Activated T-helper 1 cell treated with anti-CD3 and anti-CD28 coated beads, Interleukin-2, amount 50 U/mL, for 16 hours (primary cell): ENCODE data around the gene FRS2.
"Not testable (repeated sequence)": the region's sequence is repeated elsewhere in the genome, so short reads cannot be mapped to it uniquely, and the experiment has no call there.

Experiments used
- DNase-seq, 2 donors: peaks; one replicate each; pipeline ENCODE4 v3.0.0-alpha.2; 2020; ENCODE audit warnings: low read depth in 1 of 2, low spot score in 1 of 2

FRS2 gene, protein sequence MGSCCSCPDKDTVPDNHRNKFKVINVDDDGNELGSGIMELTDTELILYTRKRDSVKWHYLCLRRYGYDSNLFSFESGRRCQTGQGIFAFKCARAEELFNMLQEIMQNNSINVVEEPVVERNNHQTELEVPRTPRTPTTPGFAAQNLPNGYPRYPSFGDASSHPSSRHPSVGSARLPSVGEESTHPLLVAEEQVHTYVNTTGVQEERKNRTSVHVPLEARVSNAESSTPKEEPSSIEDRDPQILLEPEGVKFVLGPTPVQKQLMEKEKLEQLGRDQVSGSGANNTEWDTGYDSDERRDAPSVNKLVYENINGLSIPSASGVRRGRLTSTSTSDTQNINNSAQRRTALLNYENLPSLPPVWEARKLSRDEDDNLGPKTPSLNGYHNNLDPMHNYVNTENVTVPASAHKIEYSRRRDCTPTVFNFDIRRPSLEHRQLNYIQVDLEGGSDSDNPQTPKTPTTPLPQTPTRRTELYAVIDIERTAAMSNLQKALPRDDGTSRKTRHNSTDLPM

DNA sequence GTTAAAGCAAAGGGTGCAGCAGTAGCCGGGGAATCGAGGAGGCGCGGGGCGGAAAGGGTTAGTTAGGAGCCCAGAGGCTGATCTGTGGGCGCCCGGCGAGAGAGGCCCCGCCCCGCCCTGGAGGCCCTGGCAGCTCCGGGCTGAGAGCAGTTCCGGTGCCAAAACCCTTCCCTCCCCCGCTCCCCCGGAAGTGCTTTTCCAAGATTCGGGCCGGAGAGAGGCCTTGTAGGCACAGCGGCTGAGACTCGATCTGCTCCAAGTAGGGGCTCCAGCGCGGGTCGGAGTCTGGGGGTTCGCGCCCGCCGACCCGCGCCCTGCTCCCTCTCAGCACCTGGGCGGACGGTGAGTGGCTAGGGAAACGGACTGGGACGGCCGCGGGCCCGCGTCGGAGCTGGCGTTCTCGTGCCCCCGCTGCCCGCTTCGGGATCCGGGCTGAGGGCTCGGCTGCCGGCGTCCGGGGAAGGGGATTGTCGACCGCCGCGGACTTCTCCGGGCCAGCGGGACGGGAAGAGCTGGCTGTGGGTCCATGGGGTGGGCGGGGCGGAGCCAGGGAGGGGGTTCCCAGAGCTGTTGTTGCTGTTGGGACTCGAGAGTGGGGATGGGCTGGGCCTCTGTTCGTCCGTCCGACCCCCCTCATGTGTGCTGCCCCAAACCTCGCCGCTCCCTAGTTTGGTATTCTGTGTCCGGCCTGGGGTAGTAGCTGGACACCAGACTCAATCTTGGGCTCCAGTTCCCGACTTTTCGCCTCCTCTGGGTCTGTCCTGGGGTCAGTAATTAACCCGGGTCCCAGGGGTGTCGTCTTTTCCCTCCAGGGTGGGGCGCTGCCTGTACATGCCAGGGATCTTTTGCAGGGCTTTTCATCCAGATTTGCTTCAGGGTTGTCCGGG is at the start of gene FRS2:
TSS of gene FRS2 (plus strand) at position 200 of the 887 bp plus-strand sequence. CDS start 98,643 bp downstream, outside the sequence.
- DNase-seq: peak; percentile 70 to 75

DNA sequence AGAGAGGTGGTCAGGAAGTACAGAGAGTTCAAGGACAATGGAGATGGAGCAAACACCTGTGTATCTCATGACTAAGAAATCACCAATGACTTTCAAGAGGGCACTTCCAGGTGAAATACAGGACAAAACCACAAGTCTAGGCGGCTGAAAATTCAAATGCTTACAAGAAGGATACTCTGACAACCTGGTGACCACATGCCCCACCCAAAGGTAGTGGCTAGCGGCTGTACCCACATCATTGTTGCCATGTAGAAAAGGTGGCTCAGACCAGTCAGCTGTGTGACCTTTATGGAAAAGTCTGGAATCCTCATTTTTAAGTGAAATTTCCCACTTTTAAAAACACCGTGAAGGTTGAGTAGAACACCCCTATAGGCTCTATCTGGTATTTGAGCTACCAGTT is 48.6 kb upstream of the FRS2 start:
- DNase-seq: no peak

DNA sequence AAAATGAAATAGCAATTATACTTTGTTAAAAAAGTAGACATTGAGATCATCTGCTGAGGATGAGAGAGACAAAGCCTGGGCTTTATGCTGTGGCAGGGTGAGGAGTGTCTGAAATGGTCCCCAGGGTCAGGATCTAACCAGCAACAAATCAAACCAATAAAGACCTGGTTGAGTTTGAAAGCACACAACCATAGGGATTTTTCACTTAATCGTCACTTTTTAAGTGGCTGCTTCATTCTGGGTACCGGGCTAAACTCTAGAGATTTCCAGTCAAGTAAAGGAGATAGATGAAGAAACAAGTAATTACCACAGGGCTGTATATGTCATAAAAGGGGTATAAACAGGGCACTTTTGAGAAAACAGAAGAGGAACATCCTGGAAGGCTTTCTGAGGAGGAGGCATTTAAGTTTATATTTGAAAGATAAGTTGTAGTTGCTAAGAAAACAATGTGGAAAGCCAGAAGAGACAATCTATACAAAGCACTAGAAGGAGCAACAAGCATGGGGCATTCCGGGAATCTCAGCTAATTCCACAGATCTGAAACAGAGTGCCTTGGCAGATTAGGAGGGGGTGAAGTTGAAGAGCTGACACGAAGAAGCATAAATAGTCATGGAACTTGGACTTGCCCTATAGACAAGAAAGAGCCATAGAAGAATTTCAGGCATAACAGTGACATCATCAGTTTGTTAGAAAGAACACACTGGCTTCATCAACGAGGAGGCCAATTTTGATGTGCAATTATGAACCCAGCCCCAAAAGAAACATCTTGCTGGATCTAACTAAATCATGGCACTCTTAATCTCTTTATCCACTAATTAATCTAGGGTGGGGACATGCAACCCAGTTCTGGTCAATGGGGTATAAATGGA is 46.9 kb upstream of the FRS2 start:
- no peak for DNase-seq

DNA sequence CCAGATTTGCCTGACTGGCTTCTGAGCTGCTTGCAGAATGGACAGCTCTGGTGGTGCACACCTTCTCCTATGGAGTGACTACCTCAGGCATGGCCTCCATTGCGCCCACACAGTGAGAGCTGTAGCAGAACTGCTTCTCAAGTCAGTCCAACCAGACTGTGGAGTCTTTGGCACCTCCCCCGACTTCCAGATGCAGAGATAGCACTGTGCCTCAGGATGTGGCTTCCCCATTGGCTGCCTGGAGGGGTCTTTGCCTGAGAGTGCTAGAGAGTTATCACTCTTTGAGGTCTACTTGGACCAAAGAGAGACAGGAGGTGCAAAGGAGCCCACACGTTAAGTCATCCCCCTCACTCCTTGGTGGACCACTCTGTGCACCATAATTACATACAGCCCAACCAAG is 44.8 kb upstream of the FRS2 start:
- DNase-seq: no peak

DNA sequence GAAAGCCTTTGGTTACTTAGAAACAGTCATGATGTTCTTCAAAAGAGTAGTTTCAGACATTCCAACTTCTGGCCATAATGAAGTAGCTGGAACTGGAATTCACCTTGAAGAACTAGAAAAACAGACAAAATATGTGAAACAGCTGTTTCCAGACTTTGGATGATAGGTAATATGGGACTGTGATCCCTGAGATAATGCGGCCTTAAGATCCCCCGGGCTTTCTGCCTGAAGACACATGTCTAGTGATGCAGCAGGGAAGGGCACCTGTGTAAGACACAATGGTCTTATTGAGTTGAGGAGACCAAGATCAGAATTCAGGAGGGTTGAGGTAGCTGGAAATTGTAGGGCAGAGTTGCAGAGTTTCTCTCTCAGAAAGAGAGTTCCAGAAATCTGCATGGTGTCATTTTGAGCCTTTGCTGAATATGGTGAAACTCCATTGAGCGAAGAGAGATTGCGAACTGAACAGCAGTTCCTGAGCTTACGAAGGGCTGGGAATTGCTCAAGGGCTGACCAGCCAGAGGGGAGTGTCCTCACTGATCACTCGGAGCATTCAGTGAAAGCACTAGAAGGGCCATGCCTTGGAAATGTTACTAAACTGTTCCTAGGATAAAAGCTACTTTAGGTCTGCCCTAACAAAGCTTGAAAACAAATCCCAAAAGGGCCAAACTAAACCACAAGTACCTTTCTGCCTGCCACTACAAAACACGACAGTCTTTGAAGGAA is 41.7 kb upstream of the FRS2 start:
- DNase-seq: no peak

DNA sequence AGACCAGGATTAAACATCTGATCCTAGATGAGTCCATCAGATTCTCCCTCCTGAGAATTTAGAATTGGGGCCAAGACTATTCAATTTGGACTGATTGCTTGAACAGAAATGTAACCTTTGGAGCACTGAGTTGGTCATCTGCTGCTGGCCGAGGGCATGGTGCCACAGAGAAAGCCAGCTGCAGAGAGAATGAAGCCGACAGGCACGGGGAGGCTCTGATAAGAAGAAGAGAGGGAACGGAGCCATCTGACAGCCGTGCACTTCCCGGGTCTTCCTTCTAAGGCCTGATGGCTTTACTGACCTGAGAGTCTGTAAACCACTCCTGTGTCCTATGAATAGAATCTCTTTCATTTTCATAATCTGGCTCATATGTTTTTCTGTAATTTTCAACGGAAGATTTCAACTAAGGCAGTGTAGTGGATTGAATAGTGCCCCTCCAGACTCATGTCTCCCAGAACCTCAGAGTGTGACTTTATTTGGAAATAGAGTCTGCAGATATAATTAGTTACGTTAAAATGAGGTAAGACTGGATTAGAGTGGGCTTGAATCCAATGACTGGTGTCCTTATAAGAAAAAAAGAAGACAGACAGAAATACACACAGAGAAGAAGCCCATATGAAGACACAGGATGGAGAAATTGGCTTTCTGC is 39.1 kb upstream of the FRS2 start:
- DNase-seq: no peak

DNA sequence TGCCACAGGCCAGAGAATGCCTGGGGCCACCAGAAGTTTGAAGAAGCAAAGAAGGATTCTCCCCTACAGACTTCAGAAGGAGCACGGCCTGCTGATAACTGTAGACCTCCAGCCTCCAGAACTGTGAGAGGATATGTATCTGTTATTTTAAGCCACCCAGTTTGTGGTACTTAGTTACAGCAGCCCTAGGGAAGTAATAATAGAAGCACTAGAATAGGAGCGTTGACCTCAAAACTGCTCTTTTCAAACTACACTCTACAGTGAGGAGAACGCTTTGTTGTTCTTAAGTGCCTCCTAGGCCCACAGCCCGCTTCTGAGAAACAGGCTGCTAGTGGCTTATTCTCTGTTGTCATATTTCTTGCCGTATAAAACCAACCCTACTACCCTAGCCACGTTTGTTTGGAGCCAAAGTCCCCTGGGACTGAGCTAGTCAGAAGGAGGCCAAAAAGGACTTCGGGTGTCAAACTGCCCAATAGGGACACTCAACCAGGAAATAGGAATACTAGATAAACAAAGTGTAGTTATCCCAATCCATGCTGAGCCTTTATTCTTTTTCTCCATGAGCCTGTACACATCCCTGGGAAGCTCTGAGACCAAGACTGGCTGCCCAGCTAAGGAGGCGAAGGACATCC is 38.5 kb upstream of the FRS2 start:
- DNase-seq: no peak

DNA sequence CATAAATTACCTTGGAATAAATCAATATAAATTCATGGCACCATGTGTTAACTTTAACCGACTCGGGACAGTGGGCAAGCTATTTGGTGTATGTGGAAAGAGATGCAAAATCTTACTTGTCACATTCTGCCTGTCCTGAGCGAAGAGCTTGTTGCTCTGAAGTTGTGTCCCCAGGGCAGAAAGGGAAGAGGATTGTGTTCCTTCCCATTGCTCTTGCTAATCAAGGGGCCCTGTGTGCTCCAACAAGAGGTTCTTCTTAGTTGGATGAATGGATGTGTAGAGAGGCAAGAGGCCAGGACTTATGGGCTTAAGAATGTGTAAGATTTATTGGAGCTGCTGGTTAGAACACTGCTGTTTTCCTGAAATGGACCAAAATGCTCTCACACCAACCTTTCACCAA is 36.5 kb upstream of the FRS2 start:
- no peak for DNase-seq

DNA sequence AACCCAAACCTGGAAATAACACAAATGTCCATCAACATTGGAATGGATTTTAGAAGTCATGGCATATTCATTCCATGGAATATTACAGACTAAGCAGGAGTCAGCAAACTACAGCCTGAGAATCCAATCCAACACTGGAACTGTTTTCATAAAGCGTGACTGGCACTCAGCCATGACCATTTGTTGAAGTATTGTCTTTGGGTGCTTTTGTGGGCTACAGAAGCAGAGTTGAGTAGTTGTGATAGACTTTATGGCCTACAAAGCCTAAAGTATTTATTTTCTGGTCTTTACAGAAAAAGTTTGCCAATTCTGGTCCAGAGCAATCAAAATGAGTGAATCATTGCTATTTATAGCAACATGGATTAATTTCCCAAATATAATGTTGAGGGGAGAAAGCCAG is 34.5 kb upstream of the FRS2 start:
- DNase-seq: no peak

DNA sequence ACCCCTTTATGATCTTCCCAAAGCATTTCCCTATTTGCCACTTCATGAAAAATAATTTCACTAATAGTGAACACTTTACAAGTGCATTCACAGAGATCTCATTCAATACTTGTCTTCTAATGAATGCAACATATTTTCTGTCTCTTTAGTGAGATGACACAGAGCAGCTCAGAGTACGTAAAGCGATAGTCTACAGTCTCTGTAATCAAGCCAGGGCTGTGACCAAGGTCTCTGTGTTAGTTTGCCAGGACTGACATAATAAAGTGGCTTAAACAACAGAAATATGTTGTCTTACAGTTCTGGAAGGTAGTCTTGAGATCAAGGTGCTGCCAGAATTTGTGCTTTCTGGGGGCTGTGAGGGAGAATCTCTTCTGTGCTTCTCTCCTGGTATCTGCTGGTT is 33.1 kb upstream of the FRS2 start:
- no peak for DNase-seq

DNA sequence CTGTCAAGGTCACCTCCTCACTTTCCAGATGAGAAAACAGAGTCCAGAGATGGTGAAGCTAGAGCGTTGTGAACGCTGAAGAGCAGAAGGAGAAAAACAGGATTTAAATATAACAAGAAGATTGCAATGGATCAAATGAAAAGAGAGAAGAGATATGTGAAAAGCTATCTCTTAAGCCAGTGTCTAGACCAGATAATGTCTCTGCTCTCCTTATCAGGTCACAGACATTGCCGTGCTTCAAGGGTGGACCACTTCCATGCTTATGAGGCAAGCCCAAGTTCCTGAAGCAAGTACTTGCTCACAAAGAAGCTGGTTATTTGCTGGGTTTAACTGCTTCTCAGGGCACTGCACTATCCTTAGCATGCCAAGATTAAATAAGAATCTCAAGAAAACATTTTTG is 31.6 kb upstream of the FRS2 start:
- no peak for DNase-seq

DNA sequence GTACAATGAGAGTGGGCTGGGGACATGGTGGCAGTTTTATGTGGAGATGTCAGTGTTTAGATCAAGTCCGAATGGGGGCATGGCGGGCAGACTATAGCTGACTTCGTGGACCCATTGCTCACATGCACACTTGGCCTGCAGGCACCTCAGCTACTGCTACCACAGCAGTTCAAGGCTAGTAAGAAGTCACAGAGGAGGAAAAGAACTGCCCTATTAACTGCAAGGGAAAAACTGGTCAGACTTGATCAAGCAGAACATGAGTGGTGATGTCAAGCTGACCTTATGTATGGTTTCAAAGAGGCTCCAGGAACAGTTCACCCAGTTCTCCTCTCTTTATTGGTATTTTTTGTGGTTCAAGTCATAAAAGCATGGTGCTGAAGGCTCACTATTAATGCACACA is 30.2 kb upstream of the FRS2 start:
- DNase-seq: no peak

DNA sequence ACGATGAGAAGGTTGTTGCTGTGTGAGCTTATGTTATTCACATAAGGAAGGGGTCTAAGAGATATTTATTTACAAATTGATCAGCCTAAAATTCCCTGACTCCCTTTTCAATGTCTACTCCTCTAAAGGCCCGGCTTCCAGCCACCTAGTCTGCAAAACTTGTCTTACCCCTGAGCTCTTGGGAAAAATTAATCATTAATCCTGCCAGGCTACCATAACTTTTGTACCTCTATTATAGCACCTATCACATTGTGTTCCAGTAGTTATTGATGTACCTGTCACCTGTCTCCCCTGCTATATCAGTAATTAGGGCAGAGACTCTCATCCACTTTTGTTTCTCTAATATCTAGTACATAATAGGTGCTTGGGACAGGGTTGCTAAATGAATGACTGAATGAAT is 29.3 kb upstream of the FRS2 start:
- no peak for DNase-seq

DNA sequence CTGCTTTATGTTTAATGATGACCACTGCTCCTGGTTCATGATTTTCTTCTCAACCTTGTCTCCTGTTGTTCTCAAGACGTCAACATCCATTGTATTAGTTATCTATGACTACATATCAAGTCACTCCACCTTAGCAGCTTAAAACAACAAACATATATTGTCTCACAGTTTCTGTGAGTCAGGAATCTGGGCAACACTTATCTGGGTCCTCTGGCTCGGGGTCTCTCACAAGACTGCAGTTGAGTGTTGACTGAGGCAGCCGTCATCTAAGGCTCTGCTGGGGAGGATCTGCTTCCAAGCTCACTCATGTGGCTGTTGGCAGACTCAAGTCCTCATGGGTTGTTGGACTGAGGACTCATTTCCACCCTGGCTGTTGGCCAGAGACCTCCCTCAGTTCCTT is 27.3 kb upstream of the FRS2 start:
- DNase-seq: no peak

DNA sequence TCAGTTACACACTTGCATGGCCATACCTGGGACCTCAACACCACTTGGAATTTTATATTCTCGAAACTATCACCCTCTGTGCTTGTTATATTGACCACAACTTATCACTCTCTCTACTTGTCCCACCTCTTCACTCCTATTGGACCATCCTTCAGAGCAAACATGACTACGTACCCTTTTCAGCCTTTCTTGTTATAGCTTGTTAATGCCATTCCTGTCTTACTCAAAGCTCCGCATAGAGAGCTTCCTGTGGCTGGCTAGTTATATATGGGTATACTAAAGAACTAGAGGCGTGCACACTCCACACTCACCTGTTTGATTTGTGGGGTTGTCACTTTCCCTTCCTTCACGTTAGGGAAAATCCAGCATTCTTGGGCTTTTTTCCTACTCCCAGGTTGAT is 26.3 kb upstream of the FRS2 start:
- no peak for DNase-seq

DNA sequence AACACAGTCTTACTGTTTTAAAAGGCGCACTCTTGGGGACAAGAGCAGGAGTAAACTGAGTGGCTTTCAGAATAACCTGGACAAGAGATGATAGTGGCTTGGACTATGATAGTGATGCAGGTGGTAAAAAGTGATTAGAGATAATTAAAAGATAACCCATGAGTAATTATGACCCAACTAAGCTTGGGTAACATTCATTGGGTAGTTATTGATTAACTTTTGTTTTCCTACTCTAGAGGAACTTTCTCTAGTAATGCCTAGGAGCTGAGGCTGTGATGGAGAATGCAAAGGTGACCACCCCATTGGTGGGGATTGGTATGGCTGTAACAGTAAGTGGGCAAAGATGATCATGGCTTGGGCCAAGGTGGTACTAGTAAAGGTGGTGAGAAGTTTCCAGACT is 22.3 kb upstream of the FRS2 start:
- DNase-seq: no peak

DNA sequence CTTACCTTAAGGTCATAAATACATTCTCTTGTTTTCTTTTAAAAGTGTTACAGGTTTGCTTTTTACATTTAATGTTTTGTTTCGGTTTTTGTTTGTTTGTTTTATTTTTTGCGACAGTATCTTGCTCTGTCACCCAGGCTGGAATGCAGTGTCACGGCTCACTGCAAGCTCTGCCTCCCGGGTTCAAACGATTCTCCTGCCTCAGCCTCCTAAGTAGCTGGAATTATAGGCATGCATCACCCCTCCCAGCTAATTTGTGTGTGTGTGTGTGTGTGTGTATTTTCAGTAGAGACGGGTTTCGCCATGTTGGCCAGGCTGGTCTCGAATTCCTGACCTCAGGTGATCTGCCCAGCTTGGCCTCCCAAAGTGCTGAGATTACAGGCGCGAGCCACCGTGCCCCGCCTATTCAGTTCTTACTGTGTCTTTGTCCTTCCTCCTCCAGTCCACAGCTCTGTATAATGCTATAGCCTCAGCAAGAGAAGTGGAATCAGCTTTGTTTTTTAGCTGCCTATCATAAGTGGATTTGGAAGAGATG is 17.5 kb upstream of the FRS2 start:
- not testable (repeated sequence) for DNase-seq

DNA sequence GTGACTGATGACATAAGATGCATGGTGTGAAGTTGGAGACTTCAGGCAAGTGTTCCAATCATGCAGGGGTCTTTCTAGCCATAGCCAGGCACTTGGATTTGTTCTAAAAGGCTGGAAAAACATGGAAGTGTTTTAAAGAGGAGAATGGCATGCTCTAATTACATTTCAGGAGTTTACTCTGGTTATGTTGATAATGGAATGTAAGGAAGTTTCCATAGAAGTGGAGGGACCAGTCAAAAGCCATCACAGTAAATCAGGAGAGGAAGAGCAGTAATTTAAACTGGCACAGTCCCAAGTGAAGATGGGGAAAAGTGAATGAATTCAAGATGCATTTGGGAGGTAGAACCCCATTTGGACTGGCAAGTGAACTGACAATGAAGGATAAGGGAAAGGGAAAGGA is 13.9 kb upstream of the FRS2 start:
- no peak for DNase-seq

DNA sequence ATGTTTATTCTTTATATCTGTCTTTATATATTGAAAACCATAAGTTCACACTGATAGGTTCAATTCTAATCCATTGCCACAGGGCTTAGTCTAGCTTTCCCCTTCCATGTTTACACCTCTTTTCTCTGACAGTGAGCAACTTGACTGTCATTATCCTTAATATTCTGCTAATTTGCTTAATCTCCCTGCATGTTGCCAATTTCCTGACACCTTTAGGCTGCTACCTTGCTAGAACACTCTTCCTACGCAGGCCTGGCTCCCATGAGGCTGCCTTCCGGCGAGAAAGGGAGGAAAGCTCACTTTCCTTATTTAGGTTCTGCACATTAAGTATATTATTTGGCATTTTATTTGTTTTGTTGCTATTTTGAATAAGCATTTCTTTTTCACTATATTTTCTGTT is 12.8 kb upstream of the FRS2 start:
- no peak for DNase-seq
